ENCODE results near the gene LUM.

DNA sequence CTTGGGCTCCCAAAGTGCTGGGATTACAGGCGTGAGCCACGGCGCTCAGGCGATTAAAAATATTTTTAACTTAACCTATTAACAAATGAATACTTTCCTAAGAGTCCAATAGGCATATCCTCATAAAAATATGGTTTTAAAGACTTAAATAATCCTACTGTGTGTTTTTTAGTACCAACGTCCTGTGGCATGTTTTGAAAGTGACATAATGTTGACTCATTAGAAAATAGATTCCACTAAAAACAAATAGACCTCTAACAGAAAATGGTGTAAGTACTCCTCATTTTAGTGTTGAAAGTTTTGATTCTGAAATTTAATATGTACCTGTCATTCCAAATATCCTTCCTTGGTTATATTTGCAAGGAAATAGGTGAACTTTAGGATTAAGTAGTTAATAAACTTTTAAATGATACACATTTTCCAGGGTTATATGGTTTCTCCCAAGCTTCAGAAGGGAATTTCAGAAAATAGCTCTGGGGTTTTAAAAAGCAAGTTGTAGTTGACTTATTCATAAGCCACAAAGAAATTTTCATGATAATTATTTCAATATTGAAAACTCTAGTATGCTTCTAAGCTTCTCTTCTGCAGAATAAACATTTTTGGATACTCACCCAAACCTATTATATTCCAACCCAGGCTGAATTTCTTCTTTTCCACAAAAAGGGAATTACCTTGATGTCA, 12.1 kb upstream of the LUM start:
- TF ChIP-seq, protein P1, sequence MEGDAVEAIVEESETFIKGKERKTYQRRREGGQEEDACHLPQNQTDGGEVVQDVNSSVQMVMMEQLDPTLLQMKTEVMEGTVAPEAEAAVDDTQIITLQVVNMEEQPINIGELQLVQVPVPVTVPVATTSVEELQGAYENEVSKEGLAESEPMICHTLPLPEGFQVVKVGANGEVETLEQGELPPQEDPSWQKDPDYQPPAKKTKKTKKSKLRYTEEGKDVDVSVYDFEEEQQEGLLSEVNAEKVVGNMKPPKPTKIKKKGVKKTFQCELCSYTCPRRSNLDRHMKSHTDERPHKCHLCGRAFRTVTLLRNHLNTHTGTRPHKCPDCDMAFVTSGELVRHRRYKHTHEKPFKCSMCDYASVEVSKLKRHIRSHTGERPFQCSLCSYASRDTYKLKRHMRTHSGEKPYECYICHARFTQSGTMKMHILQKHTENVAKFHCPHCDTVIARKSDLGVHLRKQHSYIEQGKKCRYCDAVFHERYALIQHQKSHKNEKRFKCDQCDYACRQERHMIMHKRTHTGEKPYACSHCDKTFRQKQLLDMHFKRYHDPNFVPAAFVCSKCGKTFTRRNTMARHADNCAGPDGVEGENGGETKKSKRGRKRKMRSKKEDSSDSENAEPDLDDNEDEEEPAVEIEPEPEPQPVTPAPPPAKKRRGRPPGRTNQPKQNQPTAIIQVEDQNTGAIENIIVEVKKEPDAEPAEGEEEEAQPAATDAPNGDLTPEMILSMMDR (IDR thresholded peaks at IDR 0.05; ENCODE audit: low read length) = no peak
- TF ChIP-seq EZH2phosphoT487 (IDR thresholded peaks at IDR 0.05; ENCODE audit: low read length) = no peak

Measured in MM.1S (cell line).